GM12872 (cell line): Measurements from ENCODE around the gene SYNDIG1L.

Experiments
- TF ChIP-seq, protein P1 (sequence below): IDR thresholded peaks from 3 replicates; pipeline ENCODE4 v1.5.1; 2011; ENCODE audit warnings: low read depth, mild to moderate bottlenecking, low read length, moderate library complexity; ENCODE audit not compliant: insufficient read depth

Gene SYNDIG1L

GRCh38 chr14:74409441-74409840 lies 16.6 kb downstream of the SYNDIG1L start:
- TF ChIP-seq, protein P1, sequence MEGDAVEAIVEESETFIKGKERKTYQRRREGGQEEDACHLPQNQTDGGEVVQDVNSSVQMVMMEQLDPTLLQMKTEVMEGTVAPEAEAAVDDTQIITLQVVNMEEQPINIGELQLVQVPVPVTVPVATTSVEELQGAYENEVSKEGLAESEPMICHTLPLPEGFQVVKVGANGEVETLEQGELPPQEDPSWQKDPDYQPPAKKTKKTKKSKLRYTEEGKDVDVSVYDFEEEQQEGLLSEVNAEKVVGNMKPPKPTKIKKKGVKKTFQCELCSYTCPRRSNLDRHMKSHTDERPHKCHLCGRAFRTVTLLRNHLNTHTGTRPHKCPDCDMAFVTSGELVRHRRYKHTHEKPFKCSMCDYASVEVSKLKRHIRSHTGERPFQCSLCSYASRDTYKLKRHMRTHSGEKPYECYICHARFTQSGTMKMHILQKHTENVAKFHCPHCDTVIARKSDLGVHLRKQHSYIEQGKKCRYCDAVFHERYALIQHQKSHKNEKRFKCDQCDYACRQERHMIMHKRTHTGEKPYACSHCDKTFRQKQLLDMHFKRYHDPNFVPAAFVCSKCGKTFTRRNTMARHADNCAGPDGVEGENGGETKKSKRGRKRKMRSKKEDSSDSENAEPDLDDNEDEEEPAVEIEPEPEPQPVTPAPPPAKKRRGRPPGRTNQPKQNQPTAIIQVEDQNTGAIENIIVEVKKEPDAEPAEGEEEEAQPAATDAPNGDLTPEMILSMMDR = no peak

DNA sequence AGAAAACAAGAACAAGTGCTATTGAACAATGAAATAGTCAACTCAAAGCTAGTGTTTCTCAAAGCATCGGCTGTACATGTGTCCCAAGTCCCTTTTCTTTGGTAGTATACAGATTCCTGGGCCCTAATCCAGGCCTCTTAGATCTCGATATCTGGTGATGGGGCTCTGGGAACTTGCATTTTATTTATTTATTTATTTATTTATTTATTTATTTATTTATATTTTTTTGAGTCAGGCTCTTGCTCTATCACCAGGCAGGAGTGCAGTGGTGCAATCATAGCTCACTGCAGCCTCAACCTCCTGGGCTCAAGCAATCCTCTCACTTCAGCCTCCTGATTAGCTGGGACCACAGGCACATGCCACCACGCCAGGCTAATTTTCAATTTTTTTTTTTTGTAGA lies 17.1 kb downstream of the SYNDIG1L start:
- TF ChIP-seq, protein P1 = no peak

GRCh38 chr14:74407801-74408154 lies 18.2 kb downstream of the SYNDIG1L start:
- TF ChIP-seq, protein P1 = no peak

- TF ChIP-seq, protein P1 = no peak
Measured at GRCh38 chr14:74407021-74407800, 18.8 kb downstream of the SYNDIG1L start.

DNA sequence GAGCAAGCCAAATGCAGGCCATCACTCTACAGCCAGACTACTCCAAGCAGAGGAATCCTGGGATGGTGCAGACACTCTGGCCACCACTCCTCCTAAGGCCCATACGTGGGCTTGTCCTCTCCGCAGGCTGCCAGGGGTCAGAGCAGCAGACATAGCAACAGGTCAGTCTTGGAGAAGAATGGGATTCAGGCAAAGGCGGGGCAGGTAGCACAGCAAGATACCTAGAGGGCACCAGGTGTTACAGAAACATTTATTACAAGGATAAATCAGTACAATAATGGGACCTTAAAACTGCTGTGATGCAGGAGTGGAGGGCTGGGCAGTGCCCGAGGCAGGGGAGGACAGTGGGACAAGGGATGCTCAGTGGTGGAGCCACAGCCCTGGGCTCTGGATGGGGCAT lies 20.3 kb downstream of the SYNDIG1L start:
- TF ChIP-seq, protein P1 = no peak

GRCh38 chr14:74404435-74404834 lies 21.6 kb downstream of the SYNDIG1L start:
- TF ChIP-seq, protein P1 = no peak

DNA sequence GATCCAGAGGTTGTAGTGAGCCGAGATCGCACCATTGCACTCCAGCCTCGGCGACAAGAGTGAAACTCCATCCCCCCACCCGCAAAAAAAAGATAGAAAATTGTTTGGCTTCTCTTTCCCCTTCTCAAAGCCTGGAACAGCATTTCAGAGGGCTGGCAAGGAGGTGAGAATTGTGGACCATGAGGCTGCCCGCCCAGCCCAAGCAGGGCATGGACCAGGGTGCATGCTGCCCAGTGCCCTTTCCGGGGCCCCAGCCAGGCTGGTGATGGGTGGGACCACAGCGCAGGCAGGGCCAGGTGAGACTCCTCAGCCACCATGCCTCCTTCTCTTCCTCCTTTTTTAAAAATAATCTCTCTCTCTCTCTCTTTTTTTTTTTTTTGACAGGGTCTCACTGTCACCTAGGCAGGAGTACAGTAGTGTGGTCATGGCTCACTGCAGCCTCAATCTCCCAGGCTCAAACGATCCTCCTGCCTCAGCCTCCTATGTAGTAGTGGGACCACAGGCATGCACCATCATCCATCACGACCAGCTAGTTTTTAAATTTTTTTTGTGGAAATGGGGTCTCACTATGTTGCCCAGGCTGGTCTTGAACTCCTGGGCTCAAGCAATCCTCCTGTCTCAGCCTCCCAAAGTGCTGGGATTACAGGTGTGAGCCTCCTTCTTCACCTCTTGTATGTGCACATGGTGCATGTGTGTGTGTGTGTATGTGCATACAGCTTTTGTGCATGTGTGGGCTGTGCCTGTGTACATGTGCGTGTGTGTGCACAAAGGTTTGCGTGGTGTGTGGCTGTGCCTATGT lies 22.2 kb downstream of the SYNDIG1L start:
- TF ChIP-seq, protein P1 = no peak
